Measurements from ENCODE around the gene USP15. TPM values are rescaled to one million over a fixed set of nuclear protein-coding genes. Genes with fewer than 3 reads are reported as not detected.
A peak's percentile ranks its signal among the peaks of the same experiment; 100 is the strongest.
"Not testable (repeated sequence)": the region's sequence is repeated elsewhere in the genome, so short reads cannot be mapped to it uniquely, and the experiment has no call there.

USP15 gene
- total RNA-seq, 4 donors from 2014 or later = 55.8 to 90.8 (median 67.2) TPM

- TF ChIP-seq POLR2A (IDR thresholded peaks at IDR 0.05) = no peak
- TF ChIP-seq, protein P1, sequence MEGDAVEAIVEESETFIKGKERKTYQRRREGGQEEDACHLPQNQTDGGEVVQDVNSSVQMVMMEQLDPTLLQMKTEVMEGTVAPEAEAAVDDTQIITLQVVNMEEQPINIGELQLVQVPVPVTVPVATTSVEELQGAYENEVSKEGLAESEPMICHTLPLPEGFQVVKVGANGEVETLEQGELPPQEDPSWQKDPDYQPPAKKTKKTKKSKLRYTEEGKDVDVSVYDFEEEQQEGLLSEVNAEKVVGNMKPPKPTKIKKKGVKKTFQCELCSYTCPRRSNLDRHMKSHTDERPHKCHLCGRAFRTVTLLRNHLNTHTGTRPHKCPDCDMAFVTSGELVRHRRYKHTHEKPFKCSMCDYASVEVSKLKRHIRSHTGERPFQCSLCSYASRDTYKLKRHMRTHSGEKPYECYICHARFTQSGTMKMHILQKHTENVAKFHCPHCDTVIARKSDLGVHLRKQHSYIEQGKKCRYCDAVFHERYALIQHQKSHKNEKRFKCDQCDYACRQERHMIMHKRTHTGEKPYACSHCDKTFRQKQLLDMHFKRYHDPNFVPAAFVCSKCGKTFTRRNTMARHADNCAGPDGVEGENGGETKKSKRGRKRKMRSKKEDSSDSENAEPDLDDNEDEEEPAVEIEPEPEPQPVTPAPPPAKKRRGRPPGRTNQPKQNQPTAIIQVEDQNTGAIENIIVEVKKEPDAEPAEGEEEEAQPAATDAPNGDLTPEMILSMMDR (IDR thresholded peaks at IDR 0.05) = no peak
- DNase-seq (ENCODE audit: low spot score in 2 of 2) = peak; percentile 28 to 86
- no peak overlapping the region for H3K4me3 ChIP-seq (ENCODE audit: low read depth, poor library complexity, severe bottlenecking)
- intact Hi-C loops (cut with DNase I; ENCODE audit: low total_unique reads) = no loop called here
- WGBS, 2 donors = 0% methylated on average over 18 to 29 of the region's 29 CpGs
Measured at GRCh38 chr12:62435303-62436163, 175.3 kb downstream of the USP15 start.

DNA sequence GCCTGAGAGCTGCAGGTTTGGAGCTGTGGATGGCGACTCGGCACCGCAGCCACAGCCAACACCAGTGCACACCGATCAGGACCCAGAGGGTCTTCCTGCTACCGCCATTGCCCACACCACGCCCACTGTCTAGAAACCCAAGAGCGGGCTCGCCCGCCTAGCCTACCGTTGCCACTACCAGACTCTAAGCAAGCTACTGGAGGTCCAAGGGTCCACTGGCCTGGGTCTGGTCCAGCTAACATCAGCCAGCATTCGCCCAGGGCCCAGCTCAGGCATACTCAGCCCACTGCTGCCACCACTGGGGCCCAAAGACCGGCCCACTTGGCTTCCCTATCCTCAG, 175.9 kb downstream of the USP15 start:
- no peak for DNase-seq (ENCODE audit: low spot score in 2 of 2)
- intact Hi-C loops (cut with DNase I; ENCODE audit: low total_unique reads) = no loop called here
- TF ChIP-seq, protein P1 (IDR thresholded peaks at IDR 0.05) = no peak
- TF ChIP-seq POLR2A (IDR thresholded peaks at IDR 0.05) = no peak
- WGBS, 2 donors = 67 to 80% methylated on average over 11 to 12 of the region's 12 CpGs
- H3K4me3 ChIP-seq (ENCODE audit: low read depth, poor library complexity, severe bottlenecking) = no peak overlapping the region

DNA sequence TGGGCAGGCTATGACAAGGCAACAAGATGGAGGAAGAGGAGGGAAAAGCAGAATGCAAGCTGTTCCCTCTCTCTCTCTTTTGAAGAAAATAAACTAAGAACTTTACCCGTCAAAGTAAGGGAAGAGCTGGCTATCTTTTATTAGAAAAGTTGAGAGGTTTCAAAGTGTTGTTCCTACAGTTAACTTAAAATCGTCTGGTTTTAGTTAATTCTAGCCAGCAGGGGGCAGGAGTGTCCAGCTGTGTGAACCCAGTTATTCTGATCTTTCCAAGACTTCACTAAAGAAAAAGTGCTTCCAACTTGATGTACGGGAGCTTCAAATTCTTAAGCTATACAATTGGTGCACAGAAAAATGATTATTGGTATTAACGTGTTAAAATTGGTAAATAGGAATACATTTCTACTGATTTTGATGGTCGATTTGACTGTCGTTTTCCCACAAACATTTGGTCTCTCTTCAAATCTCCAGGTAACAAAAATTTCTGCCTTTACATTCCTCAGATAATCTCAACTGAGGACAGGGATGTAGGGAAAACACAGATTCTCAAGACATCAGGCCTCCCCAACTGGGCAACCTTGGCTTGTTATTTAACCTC, 178.0 kb downstream of the USP15 start:
- no peak overlapping the region for H3K4me3 ChIP-seq (ENCODE audit: low read depth, poor library complexity, severe bottlenecking)
- TF ChIP-seq, protein P1 (IDR thresholded peaks at IDR 0.05) = no peak
- no peak for TF ChIP-seq POLR2A (IDR thresholded peaks at IDR 0.05)
- intact Hi-C loops (cut with DNase I; ENCODE audit: low total_unique reads) = loop anchor here (2.0 kb wide), 1 partner anchor 357 kb away; no protein-coding TSS in a partner anchor
- DNase-seq (ENCODE audit: low spot score in 2 of 2) = peak in 1 of 2 donors; percentile 44
- 11 to 13% methylated on average over 6 of the region's 6 CpGs for WGBS, 2 donors

- TF ChIP-seq POLR2A (IDR thresholded peaks at IDR 0.05) = no peak
- TF ChIP-seq, protein P1 (IDR thresholded peaks at IDR 0.05) = no peak
- intact Hi-C loops (cut with DNase I; ENCODE audit: low total_unique reads) = no loop called here
- H3K4me3 ChIP-seq (ENCODE audit: low read depth, poor library complexity, severe bottlenecking) = no peak overlapping the region
- 66 to 71% methylated on average over 2 of the region's 2 CpGs for WGBS, 2 donors
- no peak for DNase-seq (ENCODE audit: low spot score in 2 of 2)
Measured at GRCh38 chr12:62446754-62447452, 186.7 kb downstream of the USP15 start.

GRCh38 chr12:62448436-62448835, 188.2 kb downstream of the USP15 start:
- intact Hi-C loops (cut with DNase I; ENCODE audit: low total_unique reads) = no loop called here
- WGBS, 2 donors = 66 to 68% methylated on average over 3 of the region's 3 CpGs
- DNase-seq (ENCODE audit: low spot score in 2 of 2) = no peak
- no peak overlapping the region for H3K4me3 ChIP-seq (ENCODE audit: low read depth, poor library complexity, severe bottlenecking)
- TF ChIP-seq, protein P1 (IDR thresholded peaks at IDR 0.05) = no peak
- TF ChIP-seq POLR2A (IDR thresholded peaks at IDR 0.05) = no peak

GRCh38 chr12:62455429-62455828, 195.2 kb downstream of the USP15 start:
- 58 to 81% methylated on average over 2 of the region's 2 CpGs for WGBS, 2 donors
- H3K4me3 ChIP-seq (ENCODE audit: low read depth, poor library complexity, severe bottlenecking); DNase-seq (ENCODE audit: low spot score in 2 of 2); intact Hi-C loops (cut with DNase I; ENCODE audit: low total_unique reads): not testable (repeated sequence)

Measured in lower leg skin (tissue), 4 donors.